Activated CD4-positive, alpha-beta T cell treated with anti-CD3 and anti-CD28 coated beads for 36 hours (primary cell): ENCODE measurements around the gene ENTR1. TPM values are rescaled to one million over a fixed set of nuclear protein-coding genes. Genes with fewer than 3 reads are reported as not detected.
A peak's percentile ranks its signal among the peaks of the same experiment; 100 is the strongest.

Experiments
- ATAC-seq: fragments of 200-7000 bp; cut with Tn5 transposase; one replicate; pipeline ENCODE4 v1.10.0; 2021; ENCODE audit warnings: mild to moderate bottlenecking, moderate library complexity
- CTCF ChIA-PET: fragments of 350-600 bp; sonication (Branson Sonifier 250); formaldehyde crosslinking; loops from one replicate; lab custom pipeline; 2021; ENCODE audit warnings: antibody characterized with exemption; lab: Charles Lee
- POLR2A ChIA-PET: fragments of 350-600 bp; sonication (Branson Sonifier 250); formaldehyde crosslinking; loops from one replicate; lab custom pipeline; 2021; ENCODE audit warnings: antibody characterized with exemption, inconsistent platforms; lab: Charles Lee
- DNase-seq: peaks from one replicate; pipeline ENCODE4 v3.0.0-alpha.2; 2020
- H3K27ac Mint-ChIP-seq: one replicate; pipeline ENCODE4 v1.8.0; 2021; ENCODE audit warnings: mixed read lengths
- H3K27me3 Mint-ChIP-seq: one replicate; pipeline ENCODE4 v1.8.0; 2021; ENCODE audit warnings: mixed read lengths
- H3K36me3 Mint-ChIP-seq: one replicate; pipeline ENCODE4 v1.8.0; 2021; ENCODE audit warnings: low read depth, mixed read lengths
- H3K4me1 Mint-ChIP-seq: one replicate; pipeline ENCODE4 v1.8.0; 2021; ENCODE audit warnings: mixed read lengths
- H3K4me3 Mint-ChIP-seq: one replicate; pipeline ENCODE4 v1.8.0; 2021; ENCODE audit warnings: mild to moderate bottlenecking, moderate library complexity, mixed read lengths
- H3K9me3 Mint-ChIP-seq: one replicate; pipeline ENCODE4 v1.8.0; 2021; ENCODE audit warnings: low read depth, mixed read lengths
- intact Hi-C, 2 experiments: fragments of 100-400 bp; cut with DNase I in 1 of 2; cut with micrococcal nuclease in 1 of 2; formaldehyde crosslinking; loops; one replicate each; pipeline versions ENCODE4 v1.14.2 to v1.15.1; 2022 to 2024; cut with DNase I, micrococcal nuclease
- total RNA-seq, 2 experiments: library from RNA; stranded (reverse); gene quantifications; one replicate each; pipeline ENCODE4 v1.2.3, GENCODE V29; 2021

ENTR1 gene
- 10 to 100 TPM; 57.2 to 67.7 TPM for total RNA-seq

- Mint-ChIP-seq H3K4me1 (peaks cover 49% of the 10 kb centered on the region), H3K27ac (peak within 1 kb of the TSS; percentile 94), H3K27me3 (no peaks in the 10 kb centered on the region), H3K9me3 (no peaks in the 10 kb centered on the region), H3K36me3 (peaks cover 59% of the 10 kb centered on the region), H3K4me3 (peak within 1 kb of the TSS; percentile 90)
- DNase-seq = peak; percentile 98
- POLR2A ChIA-PET = interaction anchor here (0.6 to 0.7 kb wide), 2 partner anchors 13 to 65 kb away, joined by 3 read pairs; no protein-coding TSS in a partner anchor
- peak; percentile 75 for ATAC-seq
- intact Hi-C loops = loop anchor here (1.0 to 2.0 kb wide), 9 partner anchors 10 to 449 kb away; partner anchors contain the start of genes SEC16A (in 2 of the 2), SNAPC4 (in 2 of the 2), DNLZ (in 1 of the 2) and INPP5E (in 1 of the 2)
- CTCF ChIA-PET = interaction anchor here (0.7 to 2.0 kb wide), 3 partner anchors 10 to 48 kb away, joined by 3 to 14 read pairs (median 7); no protein-coding TSS in a partner anchor
Observed at GRCh38 chr9:136410500-136411287, at the start of gene ENTR1, which contains the start of gene PMPCA. Gene ENTR1, minus strand, starts transcription at chr9:136410614. Its CDS starts 217 bp downstream, at chr9:136410397. Gene PMPCA, plus strand, starts transcription at chr9:136410658. Its CDS starts 11 bp downstream, at chr9:136410669.

- Mint-ChIP-seq H3K4me1 (no peaks in the 10 kb centered on the region), H3K27me3 (no peaks in the 10 kb centered on the region), H3K4me3 (no peak overlapping the region), H3K9me3 (no peaks in the 10 kb centered on the region), H3K36me3 (peaks cover 52% of the 10 kb centered on the region), H3K27ac (no peak overlapping the region)
- intact Hi-C loops = no loop called here
- no peak for DNase-seq
- ATAC-seq = no peak
- CTCF ChIA-PET = no interaction called here
- POLR2A ChIA-PET = interaction anchor here (0.6 kb wide), 1 partner anchor 40 kb away, joined by 3 read pairs; no protein-coding TSS in a partner anchor
Observed at GRCh38 chr9:136459425-136459824, 49.0 kb upstream of the ENTR1 start.

GRCh38 chr9:136457326-136457725 is 46.9 kb upstream of the ENTR1 start:
- Mint-ChIP-seq H3K36me3 (peaks cover 50% of the 10 kb centered on the region), H3K27ac (no peak overlapping the region), H3K4me1 (no peaks in the 10 kb centered on the region), H3K27me3 (no peaks in the 10 kb centered on the region), H3K9me3 (no peaks in the 10 kb centered on the region), H3K4me3 (no peak overlapping the region)
- POLR2A ChIA-PET = no interaction called here
- intact Hi-C loops = no loop called here
- ATAC-seq = no peak
- CTCF ChIA-PET = interaction anchor here (0.6 to 0.7 kb wide), 3 partner anchors 21 to 335 kb away, joined by 3 to 4 read pairs (median 3); no protein-coding TSS in a partner anchor
- DNase-seq = no peak

- POLR2A ChIA-PET = no interaction called here
- no peaks in the 10 kb centered on the region for H3K27me3 Mint-ChIP-seq
- H3K9me3 Mint-ChIP-seq = no peaks in the 10 kb centered on the region
- H3K27ac Mint-ChIP-seq = no peak overlapping the region
- intact Hi-C loops = no loop called here
- peaks cover 53% of the 10 kb centered on the region for H3K36me3 Mint-ChIP-seq
- no peak overlapping the region for H3K4me3 Mint-ChIP-seq
- ATAC-seq (no peak), DNase-seq (no peak)
- no peaks in the 10 kb centered on the region for H3K4me1 Mint-ChIP-seq
- CTCF ChIA-PET = no interaction called here
Observed at GRCh38 chr9:136456258-136456657, 45.8 kb upstream of the ENTR1 start.

- Mint-ChIP-seq H3K27me3 (no peaks in the 10 kb centered on the region), H3K4me3 (no peak overlapping the region), H3K27ac (no peak overlapping the region), H3K36me3 (peaks cover 55% of the 10 kb centered on the region), H3K4me1 (no peaks in the 10 kb centered on the region), H3K9me3 (no peaks in the 10 kb centered on the region)
- ChIA-PET CTCF (no interaction called here), POLR2A (no interaction called here)
- intact Hi-C loops = no loop called here
- DNase-seq = no peak
- no peak for ATAC-seq
Observed at GRCh38 chr9:136455043-136456002, 44.9 kb upstream of the ENTR1 start.

- H3K27ac Mint-ChIP-seq = no peak overlapping the region
- intact Hi-C loops = no loop called here
- no peaks in the 10 kb centered on the region for H3K27me3 Mint-ChIP-seq
- ChIA-PET POLR2A (interaction anchor here (0.6 kb wide), 1 partner anchor 522 kb away, joined by 3 read pairs; no protein-coding TSS in a partner anchor), CTCF (interaction anchor here (1.2 kb wide), 1 partner anchor 11 kb away, joined by 5 read pairs; no protein-coding TSS in a partner anchor)
- no peak for ATAC-seq
- peaks cover 51% of the 10 kb centered on the region for H3K36me3 Mint-ChIP-seq
- H3K9me3 Mint-ChIP-seq = no peaks in the 10 kb centered on the region
- H3K4me3 Mint-ChIP-seq = no peak overlapping the region
- H3K4me1 Mint-ChIP-seq = no peaks in the 10 kb centered on the region
- no peak for DNase-seq
Observed at GRCh38 chr9:136454026-136454796, 43.8 kb upstream of the ENTR1 start.

GRCh38 chr9:136453326-136453725 is 42.9 kb upstream of the ENTR1 start:
- intact Hi-C loops = no loop called here
- no peak for DNase-seq
- Mint-ChIP-seq H3K9me3 (no peaks in the 10 kb centered on the region), H3K4me3 (no peak overlapping the region), H3K4me1 (no peaks in the 10 kb centered on the region), H3K27ac (no peak overlapping the region), H3K36me3 (peaks cover 46% of the 10 kb centered on the region), H3K27me3 (no peaks in the 10 kb centered on the region)
- CTCF ChIA-PET = interaction anchor here (0.7 to 1.2 kb wide), 3 partner anchors 10 to 97 kb away, joined by 3 to 5 read pairs (median 3); no protein-coding TSS in a partner anchor
- POLR2A ChIA-PET = interaction anchor here (1.1 kb wide), 1 partner anchor 8 kb away, joined by 3 read pairs; no protein-coding TSS in a partner anchor
- no peak for ATAC-seq

GRCh38 chr9:136451221-136451877 is 40.9 kb upstream of the ENTR1 start:
- POLR2A ChIA-PET = no interaction called here
- Mint-ChIP-seq H3K27me3 (no peaks in the 10 kb centered on the region), H3K4me3 (no peak overlapping the region), H3K27ac (no peak overlapping the region), H3K9me3 (no peaks in the 10 kb centered on the region), H3K36me3 (peaks cover 52% of the 10 kb centered on the region), H3K4me1 (no peaks in the 10 kb centered on the region)
- intact Hi-C loops = no loop called here
- CTCF ChIA-PET = no interaction called here
- ATAC-seq (no peak), DNase-seq (no peak)

GRCh38 chr9:136448655-136449054 is 38.2 kb upstream of the ENTR1 start:
- DNase-seq (no peak), ATAC-seq (no peak)
- peaks cover 55% of the 10 kb centered on the region for H3K36me3 Mint-ChIP-seq
- H3K27ac Mint-ChIP-seq = no peak overlapping the region
- H3K4me3 Mint-ChIP-seq = no peak overlapping the region
- H3K27me3 Mint-ChIP-seq = no peaks in the 10 kb centered on the region
- CTCF ChIA-PET = no interaction called here
- H3K4me1 Mint-ChIP-seq = no peaks in the 10 kb centered on the region
- intact Hi-C loops = no loop called here
- H3K9me3 Mint-ChIP-seq = no peaks in the 10 kb centered on the region
- POLR2A ChIA-PET = no interaction called here

GRCh38 chr9:136447173-136447778 is 36.9 kb upstream of the ENTR1 start:
- intact Hi-C loops = no loop called here
- H3K27me3 Mint-ChIP-seq = no peaks in the 10 kb centered on the region
- H3K36me3 Mint-ChIP-seq = peaks cover 56% of the 10 kb centered on the region
- ChIA-PET POLR2A (no interaction called here), CTCF (interaction anchor here (0.6 kb wide), 1 partner anchor 25 kb away, joined by 4 read pairs; no protein-coding TSS in a partner anchor)
- H3K27ac Mint-ChIP-seq = no peak overlapping the region
- H3K4me3 Mint-ChIP-seq = no peak overlapping the region
- ATAC-seq (no peak), DNase-seq (no peak)
- no peaks in the 10 kb centered on the region for H3K4me1 Mint-ChIP-seq
- H3K9me3 Mint-ChIP-seq = no peaks in the 10 kb centered on the region
